ENCODE results near the gene EFNA1. TPM values are rescaled to one million over a fixed set of nuclear protein-coding genes. Genes with fewer than 3 reads are reported as not detected.

EFNA1 gene
- total RNA-seq, 1 experiment from 2014 or later = 35.7 TPM

- Histone ChIP-seq H4K20me1 (ENCODE audit: insufficient read depth) (no peaks in the 10 kb centered on the region), H3F3A (ENCODE audit: insufficient read depth, low read depth) (peaks cover 31% of the 10 kb centered on the region; the same call in 1 of the 2 replicates), H3K27ac (peak overlapping the region; percentile 72), H2AFZ (peak overlapping the region; percentile 82), H3K4me2 (peak overlapping the region; percentile 84), H3K9me2 (ENCODE audit: insufficient read depth) (no peaks in the 10 kb centered on the region), H3K27me3 (ENCODE audit: insufficient read depth, low read depth) (peaks cover 23% of the 10 kb centered on the region), H3K36me3 (ENCODE audit: low read depth) (no peaks in the 10 kb centered on the region), H3K4me3 (peak overlapping the region; percentile 70), H3K9me3 (ENCODE audit: insufficient read depth, low read depth) (no peaks in the 10 kb centered on the region), H3K79me2 (ENCODE audit: low read depth) (no peaks in the 10 kb centered on the region), H3K4me1 (replicated peaks; ENCODE audit: insufficient read depth) (peaks cover 50% of the 10 kb centered on the region)
- BruUV-seq (replicated peaks) = TSS peak; percentile 77
- ChIA-PET CTCF (interaction anchor here (0.6 to 2.0 kb wide), 16 partner anchors 10 to 525 kb away, joined by 3 to 13 read pairs (median 4); partner anchors contain the start of genes ADAM15, CKS1B, FLAD1 and KRTCAP2), POLR2A (ENCODE audit: unreplicated experiment) (interaction anchor here (0.6 to 0.7 kb wide), 5 partner anchors 33 to 1109 kb away, joined by 3 to 7 read pairs (median 3); partner anchors contain the start of gene SLC25A44)
- DNase-seq = peak; percentile 81 to 92
- intact Hi-C loops (cut with micrococcal nuclease; ENCODE audit: unreplicated experiment) = loop anchor here (1.0 to 2.0 kb wide), 8 partner anchors 22 to 526 kb away; partner anchors contain the start of genes EFNA4, PMVK, SLC50A1 and ZBTB7B
- TF ChIP-seq CTCF (conservative IDR thresholded peaks at IDR 0.05) (peak; percentile 94), EZH2 (IDR thresholded peaks at IDR 0.05; ENCODE audit: low read depth) (no peak)
Observed at GRCh38 chr1:155084722-155085503, 42.8 kb upstream of the EFNA1 start.

GRCh38 chr1:155085504-155086127 is 42.1 kb upstream of the EFNA1 start:
- Histone ChIP-seq H3K4me1 (replicated peaks; ENCODE audit: insufficient read depth) (peaks cover 43% of the 10 kb centered on the region), H3K27me3 (ENCODE audit: insufficient read depth, low read depth) (peaks cover 17% of the 10 kb centered on the region), H3K4me2 (peak overlapping the region; percentile 84), H3K4me3 (peak overlapping the region; percentile 70), H3K79me2 (ENCODE audit: low read depth) (no peaks in the 10 kb centered on the region), H2AFZ (peak overlapping the region; percentile 82), H3F3A (ENCODE audit: insufficient read depth, low read depth) (peaks cover 31% of the 10 kb centered on the region; the same call in 1 of the 2 replicates), H4K20me1 (ENCODE audit: insufficient read depth) (no peaks in the 10 kb centered on the region), H3K36me3 (ENCODE audit: low read depth) (no peaks in the 10 kb centered on the region), H3K9me2 (ENCODE audit: insufficient read depth) (no peaks in the 10 kb centered on the region), H3K27ac (peak overlapping the region; percentile 72), H3K9me3 (ENCODE audit: insufficient read depth, low read depth) (no peaks in the 10 kb centered on the region)
- TF ChIP-seq CTCF (conservative IDR thresholded peaks at IDR 0.05) (no peak), EZH2 (IDR thresholded peaks at IDR 0.05; ENCODE audit: low read depth) (no peak)
- BruUV-seq (replicated peaks) = no TSS peak
- CTCF ChIA-PET = interaction anchor here (0.6 to 2.0 kb wide), 11 partner anchors 10 to 218 kb away, joined by 3 to 13 read pairs (median 5); partner anchors contain the start of genes ADAM15, KRTCAP2, PBXIP1 and SHC1
- DNase-seq = peak; percentile 68 to 69
- POLR2A ChIA-PET (ENCODE audit: unreplicated experiment) = interaction anchor here (0.5 to 0.6 kb wide), 2 partner anchors 214 to 606 kb away, joined by 3 read pairs; no protein-coding TSS in a partner anchor
- intact Hi-C loops (cut with micrococcal nuclease; ENCODE audit: unreplicated experiment) = loop anchor here (1.0 to 2.0 kb wide), 4 partner anchors 41 to 149 kb away; partner anchors contain the start of genes PMVK and SLC50A1

GRCh38 chr1:155086128-155086741 is 41.4 kb upstream of the EFNA1 start:
- peak; percentile 58 to 74 for DNase-seq
- no TSS peak for BruUV-seq (replicated peaks)
- Histone ChIP-seq H3K9me3 (ENCODE audit: insufficient read depth, low read depth) (no peaks in the 10 kb centered on the region), H3K27ac (peak overlapping the region; percentile 72), H3K9me2 (ENCODE audit: insufficient read depth) (no peaks in the 10 kb centered on the region), H3K36me3 (ENCODE audit: low read depth) (no peaks in the 10 kb centered on the region), H3K4me1 (replicated peaks; ENCODE audit: insufficient read depth) (peaks cover 40% of the 10 kb centered on the region), H3K27me3 (ENCODE audit: insufficient read depth, low read depth) (peaks cover 11% of the 10 kb centered on the region), H3K4me2 (peak overlapping the region; percentile 84), H3K4me3 (peak overlapping the region; percentile 70), H3F3A (ENCODE audit: insufficient read depth, low read depth) (peaks cover 27% of the 10 kb centered on the region; the same call in 1 of the 2 replicates), H4K20me1 (ENCODE audit: insufficient read depth) (no peaks in the 10 kb centered on the region), H2AFZ (peak overlapping the region; percentile 82), H3K79me2 (ENCODE audit: low read depth) (no peaks in the 10 kb centered on the region)
- CTCF ChIA-PET = interaction anchor here (0.5 to 2.0 kb wide), 4 partner anchors 35 to 88 kb away, joined by 5 to 8 read pairs (median 6); partner anchors contain the start of genes ADAM15 and KRTCAP2
- TF ChIP-seq EZH2 (IDR thresholded peaks at IDR 0.05; ENCODE audit: low read depth) (no peak), CTCF (conservative IDR thresholded peaks at IDR 0.05) (peak; percentile 99)
- POLR2A ChIA-PET (ENCODE audit: unreplicated experiment) = interaction anchor here (0.5 kb wide), 1 partner anchor 214 kb away, joined by 3 read pairs; no protein-coding TSS in a partner anchor
- intact Hi-C loops (cut with micrococcal nuclease; ENCODE audit: unreplicated experiment) = loop anchor here (1.0 kb wide), 1 partner anchor 81 kb away; no protein-coding TSS in a partner anchor

All from PC-9 (cell line).